PC-9 (cell line): ENCODE data around the gene STXBP5. TPM values are rescaled to one million over a fixed set of nuclear protein-coding genes. Genes with fewer than 3 reads are reported as not detected.

ENCODE experiments used
- BruUV-seq: library from RNA; stranded (reverse); fragments of 400-500 nt; replicated peaks from 2 replicates; lab custom pipeline; 2021; lab: Mats Ljungman, UMichigan
- CTCF ChIA-PET: fragments of 300-600 bp; sonication (Branson Sonifier 250); formaldehyde crosslinking; loops from one replicate; lab custom pipeline; 2022; ENCODE audit warnings: antibody characterized with exemption; lab: Charles Lee
- POLR2A ChIA-PET: fragments of 300-600 bp; sonication (Branson Sonifier 250); formaldehyde crosslinking; loops from one replicate; lab custom pipeline; 2022; ENCODE audit warnings: antibody characterized with exemption; ENCODE audit not compliant: unreplicated experiment; lab: Charles Lee
- DNase-seq, 2 experiments: peaks; one replicate each; pipeline versions ENCODE4 v3.0.0 to v3.0.0-alpha.2; 2015 to 2022; ENCODE audit warnings: mixed read lengths in 1 of 2
- H2AFZ ChIP-seq: fragments of 200-600 bp; sonication (generic); 2 replicates; pipeline ENCODE4 v1.8.1; 2017; ENCODE audit warnings: antibody characterized with exemption
- H3F3A ChIP-seq: fragments of 200-600 bp; sonication (generic); 2 replicates; pipeline ENCODE4 v1.8.1; 2017; ENCODE audit warnings: antibody characterized with exemption, mild to moderate bottlenecking, low read depth; ENCODE audit not compliant: insufficient read depth
- H3K27ac ChIP-seq: fragments of 200-600 bp; sonication (generic); 2 replicates; pipeline ENCODE4 v1.6.1; 2016; ENCODE audit warnings: mixed run types
- H3K27me3 ChIP-seq: fragments of 200-600 bp; sonication (generic); 2 replicates; pipeline ENCODE4 v1.6.1; 2016; ENCODE audit warnings: low read depth, mixed run types; ENCODE audit not compliant: insufficient read depth
- H3K36me3 ChIP-seq: fragments of 200-600 bp; sonication (generic); 2 replicates; pipeline ENCODE4 v1.6.1; 2016; ENCODE audit warnings: low read depth, mixed run types
- H3K4me1 ChIP-seq: fragments of 200-600 bp; sonication (generic); replicated peaks from 2 replicates; pipeline ENCODE4 v1.6.1; 2016; ENCODE audit warnings: mixed run types; ENCODE audit not compliant: insufficient read depth
- H3K4me2 ChIP-seq: fragments of 200-600 bp; sonication (generic); 2 replicates; pipeline ENCODE4 v1.6.1; 2017; ENCODE audit warnings: mixed run types
- H3K4me3 ChIP-seq: fragments of 200-600 bp; sonication (generic); 2 replicates; pipeline ENCODE4 v1.6.1; 2016; ENCODE audit warnings: mixed run types
- H3K79me2 ChIP-seq: fragments of 200-600 bp; sonication (generic); 2 replicates; pipeline ENCODE4 v1.6.1; 2017; ENCODE audit warnings: low read depth, mixed run types
- H3K9me2 ChIP-seq: fragments of 200-600 bp; sonication (generic); 2 replicates; pipeline ENCODE4 v1.8.1; 2017; ENCODE audit warnings: mild to moderate bottlenecking; ENCODE audit not compliant: insufficient read depth
- H3K9me3 ChIP-seq: fragments of 200-600 bp; sonication (generic); 2 replicates; pipeline ENCODE4 v1.8.1; 2016; ENCODE audit warnings: low read depth; ENCODE audit not compliant: insufficient read depth
- H4K20me1 ChIP-seq: fragments of 200-600 bp; sonication (generic); 2 replicates; pipeline ENCODE4 v1.8.1; 2017; ENCODE audit not compliant: insufficient read depth
- EZH2 ChIP-seq: fragments of 200-600 bp; sonication (generic); IDR thresholded peaks from 2 replicates; pipeline ENCODE4 v1.8.0; 2017; ENCODE audit warnings: antibody characterized with exemption, low read depth
- intact Hi-C: fragments of 100-400 bp; cut with micrococcal nuclease; formaldehyde crosslinking; loops from one replicate; pipeline ENCODE4 v1.10.0; 2022; ENCODE audit not compliant: unreplicated experiment
- total RNA-seq: library from RNA; stranded (reverse); gene quantifications from 2 replicates; pipeline ENCODE4 v1.2.3, GENCODE V29; 2021
- TF ChIP-seq, protein P1 (sequence below): fragments of 200-600 bp; sonication (generic); conservative IDR thresholded peaks from 2 replicates; pipeline ENCODE4 v1.6.1; 2017; ENCODE audit warnings: mixed run types, antibody characterized with exemption, mild to moderate bottlenecking, moderate library complexity

STXBP5 gene
- total RNA-seq, 1 experiment from 2014 or later: 4.6 TPM

DNA sequence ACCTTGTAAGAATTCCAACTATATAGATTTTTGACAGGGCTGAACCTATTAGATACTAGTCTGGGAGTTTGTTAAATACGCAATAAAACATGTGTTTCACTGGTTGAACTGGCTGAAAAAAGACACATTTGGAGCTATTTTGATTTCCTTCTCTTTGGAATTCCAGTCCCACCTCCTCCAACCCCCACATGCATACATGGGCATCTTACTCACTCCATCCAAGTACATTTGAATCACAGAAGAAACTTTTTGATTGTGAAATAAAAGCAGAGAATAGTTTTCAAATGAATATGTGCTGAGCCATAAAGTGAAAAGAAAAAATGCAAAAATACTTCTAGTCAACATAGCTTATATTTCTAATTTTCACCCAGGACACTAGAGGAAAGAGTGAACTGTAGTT, 33.9 kb upstream of the STXBP5 start:
- Histone ChIP-seq H4K20me1 (no peaks in the 10 kb centered on the region), H3K36me3 (no peaks in the 10 kb centered on the region), H3K9me3 (no peaks in the 10 kb centered on the region), H3K4me3 (no peak overlapping the region), H3F3A (no peaks in the 10 kb centered on the region), H3K4me2 (no peak overlapping the region), H3K9me2 (no peaks in the 10 kb centered on the region), H3K4me1 (peaks cover 10% of the 10 kb centered on the region; the same call in 1 of the 2 replicates), H3K79me2 (no peaks in the 10 kb centered on the region), H3K27ac (no peak overlapping the region), H2AFZ (no peak overlapping the region), H3K27me3 (no peaks in the 10 kb centered on the region)
- TF ChIP-seq, protein P1, sequence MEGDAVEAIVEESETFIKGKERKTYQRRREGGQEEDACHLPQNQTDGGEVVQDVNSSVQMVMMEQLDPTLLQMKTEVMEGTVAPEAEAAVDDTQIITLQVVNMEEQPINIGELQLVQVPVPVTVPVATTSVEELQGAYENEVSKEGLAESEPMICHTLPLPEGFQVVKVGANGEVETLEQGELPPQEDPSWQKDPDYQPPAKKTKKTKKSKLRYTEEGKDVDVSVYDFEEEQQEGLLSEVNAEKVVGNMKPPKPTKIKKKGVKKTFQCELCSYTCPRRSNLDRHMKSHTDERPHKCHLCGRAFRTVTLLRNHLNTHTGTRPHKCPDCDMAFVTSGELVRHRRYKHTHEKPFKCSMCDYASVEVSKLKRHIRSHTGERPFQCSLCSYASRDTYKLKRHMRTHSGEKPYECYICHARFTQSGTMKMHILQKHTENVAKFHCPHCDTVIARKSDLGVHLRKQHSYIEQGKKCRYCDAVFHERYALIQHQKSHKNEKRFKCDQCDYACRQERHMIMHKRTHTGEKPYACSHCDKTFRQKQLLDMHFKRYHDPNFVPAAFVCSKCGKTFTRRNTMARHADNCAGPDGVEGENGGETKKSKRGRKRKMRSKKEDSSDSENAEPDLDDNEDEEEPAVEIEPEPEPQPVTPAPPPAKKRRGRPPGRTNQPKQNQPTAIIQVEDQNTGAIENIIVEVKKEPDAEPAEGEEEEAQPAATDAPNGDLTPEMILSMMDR: no peak
- ChIA-PET CTCF (no interaction called here), POLR2A (interaction anchor here (0.8 kb wide), 1 partner anchor 38 kb away, joined by 4 read pairs; no protein-coding TSS in a partner anchor)
- peak in 1 of 2 experiments; percentile 52 for DNase-seq
- no TSS peak for BruUV-seq
- intact Hi-C loops: no loop called here

DNA sequence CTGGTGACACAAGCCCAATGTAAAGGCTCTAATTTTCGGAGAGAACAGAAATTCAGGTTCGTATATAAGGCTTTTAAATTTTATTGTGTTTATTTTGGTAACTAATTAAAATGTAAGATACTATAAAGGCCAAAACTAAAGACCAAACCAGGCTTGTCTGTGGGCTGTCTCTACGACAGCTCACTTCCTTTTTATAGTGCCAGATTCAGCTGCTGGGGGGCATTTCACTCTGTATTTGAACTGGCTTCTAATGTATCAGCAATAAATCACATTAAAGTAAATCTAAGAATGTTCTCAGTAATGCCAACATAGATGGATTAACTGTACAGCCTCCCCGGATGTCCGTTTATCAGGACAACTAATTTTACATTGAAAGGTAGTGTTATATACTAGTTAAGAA, 31.1 kb upstream of the STXBP5 start:
- Histone ChIP-seq H3K4me1 (peaks cover 10% of the 10 kb centered on the region; the same call in 1 of the 2 replicates), H3K4me3 (no peak overlapping the region), H3K27me3 (no peaks in the 10 kb centered on the region), H2AFZ (no peak overlapping the region), H3K9me3 (no peaks in the 10 kb centered on the region), H4K20me1 (no peaks in the 10 kb centered on the region), H3K79me2 (no peaks in the 10 kb centered on the region), H3K4me2 (no peak overlapping the region), H3K9me2 (no peaks in the 10 kb centered on the region), H3F3A (no peaks in the 10 kb centered on the region), H3K27ac (no peak overlapping the region), H3K36me3 (no peaks in the 10 kb centered on the region)
- intact Hi-C loops: no loop called here
- ChIA-PET POLR2A (no interaction called here), CTCF (no interaction called here)
- DNase-seq: no peak
- BruUV-seq: no TSS peak
- TF ChIP-seq, protein P1: no peak
- TF ChIP-seq EZH2: no peak

DNA sequence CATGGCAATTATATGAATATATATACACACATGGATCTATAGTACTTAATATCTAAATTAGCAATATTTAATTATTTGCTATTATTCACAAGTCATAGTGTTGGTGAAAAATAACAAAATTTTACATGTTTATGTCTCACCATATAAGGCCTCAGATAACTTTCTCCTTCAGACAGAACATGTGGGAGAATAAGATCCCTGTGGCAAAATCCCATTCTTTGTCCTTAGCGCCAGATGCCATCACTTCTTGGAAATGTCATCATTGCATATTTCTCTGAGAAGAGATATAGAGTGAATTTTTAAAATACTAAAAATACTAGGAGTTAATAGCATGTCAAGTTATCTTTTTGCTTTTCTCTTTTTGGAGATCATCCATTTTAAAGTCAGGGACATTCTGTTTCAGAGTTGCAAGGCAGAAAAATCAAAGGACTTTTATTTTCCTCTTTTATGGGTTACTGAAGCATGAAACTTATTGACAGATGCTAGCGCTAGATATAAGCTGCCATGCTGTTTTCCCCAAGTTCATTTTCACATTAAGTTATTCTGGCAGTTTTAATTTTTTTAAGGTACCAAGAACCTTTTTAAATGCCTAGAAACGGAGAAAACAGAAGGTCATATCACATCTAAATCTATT, 30.4 kb upstream of the STXBP5 start:
- H3K79me2 ChIP-seq: no peaks in the 10 kb centered on the region
- no peaks in the 10 kb centered on the region for H3K36me3 ChIP-seq
- no peak overlapping the region for H3K27ac ChIP-seq
- H4K20me1 ChIP-seq: no peaks in the 10 kb centered on the region
- H3K4me2 ChIP-seq: no peak overlapping the region
- POLR2A ChIA-PET: no interaction called here
- peaks cover 10% of the 10 kb centered on the region; the same call in 1 of the 2 replicates for H3K4me1 ChIP-seq
- H3K27me3 ChIP-seq: no peaks in the 10 kb centered on the region
- no TSS peak for BruUV-seq
- no peak for TF ChIP-seq EZH2
- H3K9me3 ChIP-seq: no peaks in the 10 kb centered on the region
- H2AFZ ChIP-seq: no peak overlapping the region
- CTCF ChIA-PET: no interaction called here
- no peak for DNase-seq
- no peaks in the 10 kb centered on the region for H3K9me2 ChIP-seq
- no peaks in the 10 kb centered on the region for H3F3A ChIP-seq
- intact Hi-C loops: no loop called here
- H3K4me3 ChIP-seq: no peak overlapping the region
